Right ventricle myocardium inferior (tissue), 1 donor: Measurements from ENCODE around the gene C16orf54. TPM values are rescaled to one million over a fixed set of nuclear protein-coding genes. Genes with fewer than 3 reads are reported as not detected.
"Not testable (repeated sequence)": the region's sequence is repeated elsewhere in the genome, so short reads cannot be mapped to it uniquely, and the experiment has no call there.

Experiments used
- ATAC-seq: fragments of 200-7000 bp; cut with Tn5 transposase; one replicate; pipeline ENCODE4 v1.9.1; 2020; ENCODE audit warnings: mild to moderate bottlenecking, moderate library complexity
- DNase-seq: peaks from one replicate; pipeline ENCODE4 v3.0.0; 2021; ENCODE audit errors: missing footprints
- intact Hi-C: fragments of 100-400 bp; cut with DNase I; formaldehyde crosslinking; loops from one replicate; pipeline ENCODE4 v1.11.0; 2022
- long read RNA-seq: library from polyadenylated mRNA; unstranded; transcript quantifications from one replicate; pipeline ENCODE4 v2.0.0, GENCODE V29; 2021
- total RNA-seq: library from RNA; stranded (reverse); fragmentation: NEBNext Ultra II Directional; extraction: Animal tissue kit (Norgen Biotek cat#: 25700); gene quantifications from one replicate; pipeline ENCODE4 v1.2.1, GENCODE V29; 2021
- donor health status: DM: no; HTN: yes; CAD: no; lungs with severe emphysema.

C16orf54 gene, protein sequence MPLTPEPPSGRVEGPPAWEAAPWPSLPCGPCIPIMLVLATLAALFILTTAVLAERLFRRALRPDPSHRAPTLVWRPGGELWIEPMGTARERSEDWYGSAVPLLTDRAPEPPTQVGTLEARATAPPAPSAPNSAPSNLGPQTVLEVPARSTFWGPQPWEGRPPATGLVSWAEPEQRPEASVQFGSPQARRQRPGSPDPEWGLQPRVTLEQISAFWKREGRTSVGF
- 0.73 TPM for total RNA-seq
- long read RNA-seq = 0 reads

DNA sequence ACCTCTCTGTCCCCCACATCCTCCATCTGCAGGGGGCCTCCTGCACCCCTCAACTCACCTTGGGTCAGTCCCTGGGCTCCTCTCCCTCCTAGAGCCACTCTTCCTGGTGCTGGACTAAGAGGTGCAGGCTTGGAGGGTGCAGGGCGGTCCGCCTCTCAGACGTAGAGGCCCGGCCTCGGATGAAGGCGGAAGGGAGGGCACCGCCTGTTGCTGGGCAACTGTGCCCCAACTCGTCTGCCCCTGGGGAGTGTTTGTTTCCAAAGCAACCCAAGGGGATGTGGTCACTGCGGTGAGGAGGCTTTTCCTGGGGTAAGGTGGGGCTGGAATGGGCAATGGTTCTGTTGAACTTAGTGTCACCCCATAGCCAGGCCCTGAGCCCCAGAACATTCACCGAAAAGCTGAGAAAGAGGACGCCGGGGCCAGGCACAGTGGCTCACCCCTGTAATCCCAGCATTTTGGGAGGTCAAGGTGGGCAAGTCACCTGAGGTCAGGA lies at the start of gene C16orf54:
TSS of gene C16orf54 (minus strand) at position 138 of the 493 bp plus-strand sequence. CDS start 1,039 bp downstream, outside the sequence.
- ATAC-seq (peak; percentile 86), DNase-seq (peak; percentile 93)
- intact Hi-C loops = no loop called here

DNA sequence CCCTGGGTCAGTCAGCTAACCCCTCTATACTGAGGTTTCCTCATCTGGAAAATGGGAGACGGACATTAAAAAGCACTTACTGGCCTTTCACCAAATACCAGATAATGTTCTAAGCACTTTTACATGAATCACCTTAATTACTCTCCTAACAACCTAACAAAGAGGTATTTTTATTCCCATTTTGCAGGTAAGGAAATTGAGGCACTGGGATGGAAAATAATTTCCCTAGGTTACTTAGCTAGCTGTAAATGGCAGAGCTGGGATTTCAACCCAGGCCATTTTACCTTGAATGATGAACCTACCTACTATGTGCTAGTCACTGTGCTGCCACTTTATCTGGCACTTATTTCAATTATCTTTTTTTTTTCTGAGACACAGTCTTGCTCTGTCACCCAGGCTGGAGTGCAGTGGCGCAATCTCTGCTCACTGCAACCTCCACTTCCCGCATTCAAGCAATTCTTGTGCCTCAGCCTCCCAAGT lies 48.5 kb upstream of the C16orf54 start:
- ATAC-seq (no peak), DNase-seq (no peak)
- intact Hi-C loops = no loop called here

DNA sequence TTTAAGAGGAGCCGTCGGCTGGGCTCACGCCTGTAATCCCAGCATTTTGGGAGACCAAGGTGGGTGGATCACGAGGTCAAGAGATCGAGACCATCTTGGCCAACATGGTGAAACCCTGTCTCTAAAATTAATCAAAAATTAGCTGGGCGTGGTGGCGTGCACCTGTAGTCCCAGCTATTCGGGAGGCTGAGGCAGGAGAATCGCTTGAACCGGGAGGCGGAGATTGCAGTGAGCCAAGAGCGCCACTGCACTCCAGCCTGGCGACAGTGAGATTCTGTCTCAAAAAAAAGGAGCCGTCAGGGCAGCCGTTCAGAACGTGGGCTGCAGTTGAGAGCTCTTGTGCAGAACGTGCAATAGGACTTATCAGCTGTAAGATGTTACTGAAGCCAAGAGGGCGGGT lies 47.4 kb upstream of the C16orf54 start:
- intact Hi-C loops, DNase-seq, ATAC-seq: not testable (repeated sequence)

DNA sequence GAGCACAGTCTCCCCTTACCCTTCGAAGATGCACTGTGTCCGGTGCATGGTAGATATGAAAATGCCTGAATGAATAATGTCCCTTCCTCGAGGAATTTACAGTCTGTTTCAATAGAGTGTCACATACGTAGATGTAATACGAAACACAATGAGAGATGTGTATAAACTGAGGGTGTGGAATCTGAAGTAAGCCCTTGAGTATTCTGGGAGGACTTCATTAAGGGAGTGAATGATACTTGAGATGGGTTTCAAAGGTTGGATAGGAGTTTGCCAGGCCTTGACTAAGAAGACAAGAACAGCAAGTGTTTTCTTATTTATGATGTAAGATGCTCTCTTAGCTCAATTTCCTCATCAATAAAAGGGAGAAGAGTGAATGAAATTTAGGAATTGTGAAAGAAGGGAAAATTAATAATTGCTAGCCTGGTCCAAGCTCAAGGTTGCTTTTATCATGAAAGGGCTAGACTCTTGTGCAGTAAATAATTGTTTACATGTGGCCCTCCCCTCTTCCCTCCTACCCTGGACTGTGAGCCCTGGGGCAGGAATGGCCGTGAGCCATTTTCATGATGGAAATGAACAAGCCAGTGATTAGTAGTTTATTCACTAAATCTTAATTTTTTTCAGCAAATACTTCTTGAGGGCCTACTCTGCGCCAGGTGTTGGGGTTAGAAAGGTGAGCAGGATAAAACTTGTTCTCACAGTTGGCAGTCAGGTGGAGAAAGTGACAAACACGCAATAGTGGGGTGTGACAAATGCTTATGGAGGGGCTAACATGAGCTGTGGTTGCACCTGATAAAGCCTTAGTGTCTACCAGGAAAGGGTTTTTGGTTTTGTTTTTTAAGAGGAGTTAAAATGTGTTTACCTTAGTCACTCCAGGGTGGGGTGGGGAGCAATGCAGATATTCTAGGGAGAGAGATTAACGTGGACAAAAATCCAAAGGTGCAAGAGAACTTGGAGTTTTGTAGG lies 46.3 kb upstream of the C16orf54 start:
- ATAC-seq = no peak
- intact Hi-C loops = loop anchor here (2.0 kb wide), 1 partner anchor 13 kb away; no protein-coding TSS in a partner anchor

DNA sequence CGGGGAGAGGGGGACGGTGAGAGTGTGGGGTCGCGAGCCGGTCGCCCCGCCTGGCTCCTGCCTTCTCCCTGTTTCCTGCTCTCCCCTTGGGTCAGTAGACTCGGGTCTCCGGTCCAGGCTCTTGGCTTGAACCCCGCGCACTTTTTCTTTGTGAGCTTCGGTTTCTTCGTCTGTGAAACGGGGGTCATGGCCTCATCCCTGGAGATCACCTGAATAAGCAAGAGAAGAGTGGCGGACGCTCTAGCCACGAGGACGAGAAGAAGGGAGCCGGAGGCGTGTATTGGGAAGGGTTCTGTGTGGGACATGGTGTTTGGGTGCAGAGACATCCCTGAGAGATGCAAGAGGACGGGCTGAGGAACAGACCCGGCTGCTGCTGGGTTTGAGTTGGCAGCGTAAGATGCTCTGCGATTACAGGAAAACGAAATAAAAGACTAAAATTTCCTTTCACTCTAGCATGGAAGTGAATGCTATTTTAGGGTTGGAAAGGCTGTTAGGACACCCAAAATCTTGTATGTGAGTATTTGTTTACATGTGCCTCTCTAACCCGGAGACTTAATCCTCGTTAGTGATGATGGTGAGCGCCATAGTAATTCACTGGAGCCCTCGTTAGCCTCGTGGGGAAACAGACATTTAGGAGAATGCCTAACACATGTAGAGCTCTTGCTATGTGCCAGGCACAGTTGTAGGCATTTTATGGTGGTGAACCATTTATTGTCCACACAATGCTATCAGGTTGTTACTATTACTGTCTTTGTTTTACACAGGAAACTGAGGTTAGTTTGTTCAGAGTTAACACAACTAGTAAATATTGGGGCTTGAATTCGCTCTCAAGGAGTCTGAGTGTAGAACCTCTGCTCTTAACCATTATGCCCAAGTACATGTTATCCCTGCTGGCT lies 45.4 kb upstream of the C16orf54 start:
- ATAC-seq (no peak), DNase-seq (no peak)
- intact Hi-C loops = loop anchor here (1.0 to 2.0 kb wide), 2 partner anchors 14 to 72 kb away; partner anchors contain the start of gene CDIPT

More for the DNA sequence above, 46.3 kb upstream of the C16orf54 start:
- DNase-seq = no peak

DNA sequence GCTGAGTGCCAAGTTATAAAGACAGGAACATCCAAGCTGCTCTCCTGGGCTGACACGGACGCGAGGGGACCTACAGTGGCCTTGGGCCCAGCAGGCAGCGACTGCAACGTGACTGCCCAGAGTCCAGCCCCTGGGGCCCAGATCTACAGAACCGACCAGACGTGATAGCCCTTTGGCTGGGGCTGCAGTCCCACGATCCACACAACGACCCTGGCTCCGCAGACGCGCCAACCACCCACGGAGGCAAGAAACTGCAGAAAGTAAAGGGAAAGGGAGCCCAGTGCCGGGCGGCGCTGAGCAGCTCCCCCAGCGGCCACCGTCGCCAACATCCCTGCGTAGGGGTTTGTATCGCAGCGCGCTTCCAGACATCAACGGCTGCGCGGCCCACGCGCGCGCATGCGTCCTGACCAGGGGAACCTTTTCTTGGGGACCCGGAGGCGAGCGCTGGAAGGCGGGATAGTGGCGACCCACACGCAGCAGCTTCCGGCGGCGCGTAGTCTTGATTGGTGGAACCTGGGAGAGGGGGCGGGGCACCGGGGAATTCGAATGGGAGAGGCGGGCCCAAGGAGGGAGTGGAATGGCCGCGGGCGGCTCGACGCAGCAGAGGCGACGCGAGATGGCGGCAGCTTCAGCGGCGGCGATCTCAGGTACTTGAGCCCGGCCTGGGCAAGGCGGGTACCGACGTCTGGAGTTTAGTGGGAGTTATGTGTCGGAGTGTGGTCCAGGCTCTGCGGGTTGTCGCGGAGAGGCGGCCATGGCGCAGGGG lies 44.6 kb upstream of the C16orf54 start, which contains the start of gene KIF22:
TSS of gene KIF22 (plus strand) at position 569 of the 766 bp plus-strand sequence. CDS start at position 578, 9 bp downstream.
- DNase-seq (peak; percentile 100), ATAC-seq (peak; percentile 99)
- intact Hi-C loops = loop anchor here (1.0 to 2.0 kb wide), 2 partner anchors 14 to 73 kb away; partner anchors contain the start of gene CDIPT

DNA sequence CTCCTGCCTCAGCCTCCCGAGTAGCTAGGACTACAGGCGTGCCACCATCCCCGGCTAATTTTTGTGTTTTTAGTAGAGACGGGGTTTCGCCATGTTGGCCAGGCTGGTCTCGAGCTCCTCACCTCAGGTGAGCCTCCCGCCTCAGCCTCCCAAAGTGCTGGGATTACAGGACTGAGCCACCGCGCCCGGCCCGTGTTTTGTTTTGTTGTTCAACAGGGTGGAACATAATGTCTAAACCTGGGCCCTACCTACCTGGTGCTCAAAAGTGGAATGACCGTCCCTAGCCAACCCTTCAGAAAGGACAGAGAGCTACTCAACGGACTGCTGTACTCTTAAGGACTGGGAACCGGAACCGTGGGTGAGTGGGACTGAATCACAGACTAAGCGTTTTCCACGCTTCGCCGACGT lies 44.0 kb upstream of the C16orf54 start:
- intact Hi-C loops = loop anchor here (1.0 to 2.0 kb wide), 2 partner anchors 15 to 74 kb away; partner anchors contain the start of gene CDIPT
- ATAC-seq (no peak), DNase-seq (no peak)

DNA sequence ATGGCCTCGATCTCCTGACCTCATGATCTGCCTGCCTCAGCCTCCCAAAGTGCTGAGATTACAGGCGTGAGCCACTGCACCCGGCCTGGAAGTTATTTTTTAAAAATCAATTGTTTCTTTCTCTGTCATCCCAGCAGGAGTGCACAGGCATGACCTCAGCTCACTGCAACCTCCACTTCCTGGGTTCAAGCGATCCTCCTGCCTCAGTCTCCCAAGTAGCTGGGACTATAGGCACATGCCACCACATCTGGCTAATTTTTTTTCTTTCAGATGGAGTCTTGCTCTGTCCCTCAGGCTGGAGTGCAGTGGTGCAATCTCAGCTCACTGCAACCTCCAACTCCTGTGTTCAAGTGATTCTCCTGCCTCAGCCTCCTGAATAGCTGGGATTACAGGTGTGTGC lies 41.4 kb upstream of the C16orf54 start:
- DNase-seq, ATAC-seq, intact Hi-C loops: not testable (repeated sequence)

DNA sequence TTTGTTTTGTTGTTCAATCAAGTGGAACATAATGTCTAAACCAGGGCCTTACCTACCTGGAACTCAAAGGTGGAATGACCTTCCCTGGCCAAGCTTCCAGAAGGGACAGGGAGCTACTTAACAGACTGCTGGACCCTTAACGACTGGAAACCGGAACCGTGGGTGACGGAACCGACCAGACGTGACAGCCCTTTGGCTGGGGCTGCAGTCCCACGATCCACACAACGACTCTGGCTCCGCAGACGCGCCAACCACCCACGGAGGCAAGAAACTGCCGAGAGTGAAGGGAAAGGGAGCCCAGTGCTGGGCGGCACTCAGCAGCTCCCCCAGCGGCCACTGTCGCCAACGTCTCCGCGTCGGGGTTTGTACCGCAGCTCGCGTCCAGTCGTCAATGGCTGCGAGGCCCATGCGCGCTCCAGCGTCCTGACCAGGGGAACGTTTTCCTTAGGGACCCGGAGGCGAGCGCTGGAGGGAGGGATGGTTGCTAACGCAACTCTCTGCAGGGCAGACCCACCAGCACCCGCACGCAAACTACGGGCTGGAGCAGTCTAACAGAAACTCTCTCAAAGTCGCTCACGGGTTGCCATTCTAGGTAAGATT lies 39.2 kb upstream of the C16orf54 start:
- ATAC-seq (peak; percentile 87), DNase-seq (peak; percentile 91)
- intact Hi-C loops = no loop called here

DNA sequence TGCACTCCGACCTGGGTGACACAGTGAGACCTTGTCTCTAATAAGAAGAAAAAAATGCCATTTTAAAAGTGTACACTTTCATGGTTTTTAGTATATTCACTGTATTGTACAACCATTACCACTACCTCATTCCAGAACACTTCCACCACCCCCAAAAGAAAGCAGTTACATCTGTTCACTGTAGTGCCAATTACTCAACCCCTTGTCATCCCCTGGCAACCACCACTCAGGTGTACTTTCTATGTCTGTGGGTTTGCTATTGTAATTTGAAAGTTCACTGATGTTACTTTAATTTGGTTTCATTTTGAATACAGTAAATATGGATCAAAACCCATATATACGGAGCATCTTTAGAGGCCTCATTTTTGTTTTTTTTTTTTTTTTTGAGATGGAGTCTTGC lies 38.4 kb upstream of the C16orf54 start:
- ATAC-seq (no peak), DNase-seq (no peak)
- intact Hi-C loops = no loop called here

DNA sequence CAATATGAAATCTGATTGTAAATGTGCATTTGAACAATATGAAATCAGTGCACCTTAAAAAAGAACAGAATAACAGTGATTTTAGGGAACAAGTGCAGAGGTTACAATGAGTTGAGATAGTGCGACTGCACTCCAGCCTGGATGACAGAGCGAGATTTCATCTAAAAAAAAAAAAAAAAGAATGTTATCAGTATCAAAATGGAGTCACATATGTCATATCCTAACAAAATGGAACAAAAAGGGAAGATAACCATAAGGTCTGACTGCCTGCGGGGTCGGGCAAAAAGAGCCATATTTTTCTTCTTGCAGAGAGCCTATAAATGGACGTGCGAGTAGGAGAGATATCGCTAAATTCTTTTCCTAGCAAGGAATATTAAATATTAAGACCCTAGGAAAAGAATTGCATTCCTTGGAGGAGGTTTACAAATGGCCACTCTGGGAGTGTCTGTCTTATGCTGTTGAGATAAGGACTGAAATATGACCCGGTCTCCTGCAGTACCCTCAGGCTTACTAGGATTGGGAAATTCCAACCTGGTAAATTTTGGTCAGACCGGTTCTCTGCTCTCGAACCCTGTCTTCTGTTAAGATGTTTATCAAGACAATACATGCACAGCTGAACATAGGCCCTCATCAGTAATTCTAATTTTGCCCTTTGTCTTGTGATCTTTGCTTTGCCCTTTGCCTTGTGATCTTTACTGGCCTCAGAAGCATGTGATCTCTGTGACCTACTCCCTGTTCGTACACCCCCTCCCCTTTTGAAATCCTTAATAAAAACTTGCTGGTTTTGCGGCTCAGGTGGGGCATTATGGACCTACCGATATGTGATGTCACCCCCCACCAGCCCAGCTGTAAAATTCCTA lies 37.5 kb upstream of the C16orf54 start:
- ATAC-seq, intact Hi-C loops, DNase-seq: not testable (repeated sequence)

DNA sequence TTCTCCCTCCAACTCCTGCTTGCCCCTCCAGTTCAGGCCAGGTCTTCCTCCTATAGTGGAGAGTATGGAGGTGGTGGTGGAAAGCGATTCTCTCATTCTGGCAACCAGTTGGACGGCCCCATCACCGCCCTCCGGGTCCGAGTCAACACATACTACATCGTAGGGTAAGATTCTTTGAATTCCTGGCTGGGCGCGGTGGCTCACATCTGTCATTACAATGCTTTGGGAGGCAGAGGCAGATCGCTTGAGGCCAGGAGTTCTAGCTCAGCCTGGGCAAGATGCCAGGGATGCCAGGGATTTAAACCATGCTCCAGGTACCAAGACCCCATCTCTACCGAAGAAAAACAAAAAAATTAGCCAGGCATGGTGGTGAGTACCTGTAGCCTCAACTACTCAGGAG lies 33.7 kb upstream of the C16orf54 start:
- DNase-seq (no peak), ATAC-seq (no peak)
- intact Hi-C loops = no loop called here

DNA sequence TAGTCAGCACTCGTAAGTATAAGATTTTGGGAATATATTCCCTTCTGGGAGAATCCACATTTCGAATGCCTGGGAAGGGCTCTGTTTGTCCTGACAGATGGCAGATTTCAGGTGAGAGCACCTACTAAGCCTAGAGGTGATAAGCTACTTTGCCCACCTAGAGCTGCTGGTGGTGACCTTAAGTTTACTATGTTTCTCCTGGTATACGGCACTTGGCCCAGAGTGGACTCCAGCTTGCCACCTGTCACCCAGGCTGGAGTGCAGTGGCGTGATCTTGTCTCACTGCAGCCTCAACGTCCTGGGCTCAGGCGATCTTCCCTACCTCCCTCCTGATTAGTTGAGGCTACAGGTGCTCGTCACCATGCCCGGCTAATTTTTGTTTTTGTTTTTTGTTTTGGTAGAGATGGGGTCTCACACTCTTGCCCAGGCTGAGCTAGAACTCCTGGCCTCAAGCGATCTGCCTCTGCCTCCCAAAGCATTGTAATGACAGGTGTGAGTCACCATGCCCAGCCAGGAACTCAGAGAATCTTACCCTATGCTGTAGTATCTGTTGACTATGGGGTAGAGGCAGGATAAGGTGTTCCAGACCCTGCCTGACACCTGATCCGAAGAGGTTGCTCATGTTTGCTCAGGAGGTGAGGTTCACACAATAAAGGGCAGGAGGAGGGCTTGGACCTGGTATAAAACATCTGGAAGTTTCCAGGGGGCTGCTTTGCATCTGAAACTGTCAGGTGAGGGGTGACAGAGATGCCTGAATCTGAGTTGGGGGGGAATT lies 32.0 kb upstream of the C16orf54 start, which contains the start of gene ZG16:
TSS of gene ZG16 (plus strand) at position 681 of the 775 bp plus-strand sequence. CDS start 1,011 bp downstream, outside the sequence.
- DNase-seq (no peak), ATAC-seq (no peak)
- intact Hi-C loops = no loop called here

DNA sequence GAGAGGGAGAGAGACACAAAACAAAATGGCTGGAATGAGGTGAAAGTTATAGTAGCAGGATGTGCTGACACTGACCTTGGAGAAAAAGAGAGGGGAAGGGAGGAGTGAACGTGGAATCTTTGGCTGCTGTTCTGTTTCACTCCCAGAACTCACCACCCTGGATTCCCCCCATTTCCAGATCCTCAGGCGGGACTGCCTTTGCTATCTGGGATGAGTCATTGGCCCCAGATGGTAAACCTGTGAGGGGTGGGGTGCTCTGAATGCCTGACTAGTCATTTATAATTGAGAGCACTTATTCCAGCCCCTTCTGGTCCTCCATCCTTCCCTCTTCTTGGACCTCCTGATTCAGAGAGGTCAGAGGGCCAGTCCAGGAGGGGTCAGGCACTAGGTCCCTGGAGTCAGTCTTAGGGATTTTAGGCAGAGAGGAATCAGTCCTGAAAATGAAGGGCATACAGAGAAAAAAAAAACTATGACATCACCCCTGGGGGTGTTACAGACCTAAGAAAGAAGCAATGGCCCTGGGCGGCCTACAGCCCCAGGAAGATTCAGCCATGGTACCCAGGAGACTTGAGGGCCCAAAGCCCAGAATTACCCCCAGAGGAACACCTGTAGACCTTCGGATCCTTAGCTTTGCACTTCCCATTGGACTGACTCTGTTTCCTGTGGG lies 30.1 kb upstream of the C16orf54 start:
- no peak for DNase-seq
- ATAC-seq = no peak
- intact Hi-C loops = no loop called here

DNA sequence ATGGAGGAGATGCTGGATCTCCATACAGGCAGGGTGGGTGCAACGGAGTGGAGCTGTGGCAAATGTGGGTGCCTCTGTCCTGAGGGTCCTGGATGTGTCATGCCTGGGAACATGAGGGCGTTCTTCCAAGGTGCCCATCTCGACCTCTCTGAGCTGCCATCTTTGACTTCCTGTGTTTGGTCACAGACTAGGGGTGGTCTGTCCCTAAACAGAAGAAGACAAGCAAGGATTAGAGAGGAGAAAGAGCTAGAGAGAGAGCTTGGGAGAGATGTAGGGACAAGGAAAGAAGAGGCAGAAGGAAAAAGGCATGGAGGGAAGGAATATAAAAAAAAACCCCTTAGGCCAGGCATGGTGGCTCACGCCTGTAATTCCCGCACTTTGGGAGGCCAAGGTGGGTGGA lies 28.9 kb upstream of the C16orf54 start:
- DNase-seq (no peak), ATAC-seq (no peak)
- intact Hi-C loops = no loop called here
